ENCODE measurements around the gene PKN1. TPM values are rescaled to one million over a fixed set of nuclear protein-coding genes. Genes with fewer than 3 reads are reported as not detected.
"Not testable (repeated sequence)": the region's sequence is repeated elsewhere in the genome, so short reads cannot be mapped to it uniquely, and the experiment has no call there.

PKN1 gene
- total RNA-seq, 1 experiment from 2014 or later = 205 TPM

- H3K27me3 ChIP-seq (ENCODE audit: control insufficient read depth, insufficient read depth, low read length); POLR2A ChIA-PET; in situ Hi-C loops (cut with HindIII; ENCODE audit: low pct_unique_long_range_greater_than_20kb, low sequenced_read_pairs); CTCF ChIA-PET; DNase-seq (ENCODE audit: low read depth, low spot score); intact Hi-C loops (cut with micrococcal nuclease; ENCODE audit: unreplicated experiment); H3K27ac ChIP-seq (ENCODE audit: low read length); H3K4me3 ChIP-seq (ENCODE audit: low read depth in 2 of 2, low read length in 2 of 2); H3K36me3 ChIP-seq (ENCODE audit: control insufficient read depth, insufficient read depth, low read length); H3K9me3 ChIP-seq (ENCODE audit: control insufficient read depth, insufficient read depth, low read depth, low read length); H3K4me1 ChIP-seq (ENCODE audit: control insufficient read depth, insufficient read depth, low read length); BruUV-seq (replicated peaks); ATAC-seq: not testable (repeated sequence)
These were observed 35.9 kb upstream of the PKN1 start for GRCh38 chr19:14397168-14397567.

GRCh38 chr19:14400951-14401431, 32.1 kb upstream of the PKN1 start:
- intact Hi-C loops (cut with micrococcal nuclease; ENCODE audit: unreplicated experiment) = no loop called here
- no peak overlapping the region for H3K4me3 ChIP-seq (ENCODE audit: low read depth in 2 of 2, low read length in 2 of 2)
- no peaks in the 10 kb centered on the region for H3K4me1 ChIP-seq (ENCODE audit: control insufficient read depth, insufficient read depth, low read length)
- ChIA-PET POLR2A (no interaction called here), CTCF (no interaction called here)
- H3K27ac ChIP-seq (ENCODE audit: low read length) = no peak overlapping the region
- TF ChIP-seq POLR2AphosphoS5 (IDR thresholded peaks at IDR 0.05; ENCODE audit: low read depth, low read length) (no peak), REST (IDR thresholded peaks at IDR 0.05; ENCODE audit: insufficient read depth in 1 of 2, low read depth in 2 of 2, low read length in 1 of 2) (no peak), SIN3A (IDR thresholded peaks at IDR 0.05; ENCODE audit: borderline replicate concordance, insufficient read depth, low read depth, low read length) (no peak), CTCF (IDR thresholded peaks at IDR 0.05) (no peak), TCF7L2 (IDR thresholded peaks at IDR 0.05; ENCODE audit: low read depth, low read length) (no peak)
- no peaks in the 10 kb centered on the region for H3K27me3 ChIP-seq (ENCODE audit: control insufficient read depth, insufficient read depth, low read length)
- no TSS peak for BruUV-seq (replicated peaks)
- H3K36me3 ChIP-seq (ENCODE audit: control insufficient read depth, insufficient read depth, low read length) = no peaks in the 10 kb centered on the region; the same call in 1 of the 2 replicates
- in situ Hi-C loops (cut with HindIII; ENCODE audit: low pct_unique_long_range_greater_than_20kb, low sequenced_read_pairs) = no loop called here
- DNase-seq (ENCODE audit: low read depth, low spot score) = no peak
- no peaks in the 10 kb centered on the region for H3K9me3 ChIP-seq (ENCODE audit: control insufficient read depth, insufficient read depth, low read depth, low read length)
- ATAC-seq = no peak

GRCh38 chr19:14401468-14402195, 31.5 kb upstream of the PKN1 start:
- ATAC-seq = no peak
- ChIA-PET POLR2A (interaction anchor here (0.6 to 0.7 kb wide), 2 partner anchors 15 to 19 kb away, joined by 4 to 8 read pairs; no protein-coding TSS in a partner anchor), CTCF (no interaction called here)
- DNase-seq (ENCODE audit: low read depth, low spot score) = no peak
- H3K36me3 ChIP-seq (ENCODE audit: control insufficient read depth, insufficient read depth, low read length) = no peaks in the 10 kb centered on the region; the same call in 1 of the 2 replicates
- H3K4me3 ChIP-seq (ENCODE audit: low read depth in 2 of 2, low read length in 2 of 2) = no peak overlapping the region
- H3K9me3 ChIP-seq (ENCODE audit: control insufficient read depth, insufficient read depth, low read depth, low read length) = no peaks in the 10 kb centered on the region
- H3K27me3 ChIP-seq (ENCODE audit: control insufficient read depth, insufficient read depth, low read length) = no peaks in the 10 kb centered on the region
- H3K27ac ChIP-seq (ENCODE audit: low read length) = no peak overlapping the region
- intact Hi-C loops (cut with micrococcal nuclease; ENCODE audit: unreplicated experiment) = no loop called here
- BruUV-seq (replicated peaks) = no TSS peak
- in situ Hi-C loops (cut with HindIII; ENCODE audit: low pct_unique_long_range_greater_than_20kb, low sequenced_read_pairs) = no loop called here
- peaks cover 1% of the 10 kb centered on the region; the same call in 1 of the 2 replicates for H3K4me1 ChIP-seq (ENCODE audit: control insufficient read depth, insufficient read depth, low read length)
- TF ChIP-seq REST (IDR thresholded peaks at IDR 0.05; ENCODE audit: insufficient read depth in 1 of 2, low read depth in 2 of 2, low read length in 1 of 2) (no peak), SIN3A (IDR thresholded peaks at IDR 0.05; ENCODE audit: borderline replicate concordance, insufficient read depth, low read depth, low read length) (no peak), TCF7L2 (IDR thresholded peaks at IDR 0.05; ENCODE audit: low read depth, low read length) (no peak), POLR2AphosphoS5 (IDR thresholded peaks at IDR 0.05; ENCODE audit: low read depth, low read length) (no peak), CTCF (IDR thresholded peaks at IDR 0.05) (no peak)
